Cerebellar nuclear complex (tissue), 1 donor: ENCODE measurements around the gene C2CD4C.
"Not testable (repeated sequence)": the region's sequence is repeated elsewhere in the genome, so short reads cannot be mapped to it uniquely, and the experiment has no call there.

Source experiments
- DNase-seq, 2 experiments: peaks; one replicate each; lab custom pipeline; 2025; lab: John Stamatoyannopoulos, UW

The C2CD4C gene

GRCh38 chr19:380618-381219 lies 28.2 kb downstream of the C2CD4C start:
- DNase-seq: not testable (repeated sequence)

- no peak for DNase-seq
These were observed 29.2 kb downstream of the C2CD4C start for GRCh38 chr19:379796-380195.

GRCh38 chr19:378706-379105 lies 30.2 kb downstream of the C2CD4C start:
- DNase-seq: no peak

GRCh38 chr19:377801-378581 lies 31.0 kb downstream of the C2CD4C start:
- no peak for DNase-seq

- DNase-seq: no peak
These were observed 32.9 kb downstream of the C2CD4C start for GRCh38 chr19:376111-376470.

- no peak for DNase-seq
These were observed 33.4 kb downstream of the C2CD4C start for GRCh38 chr19:375395-376110.

GRCh38 chr19:374886-375235 lies 34.1 kb downstream of the C2CD4C start:
- DNase-seq: no peak

- DNase-seq: no peak
These were observed 34.6 kb downstream of the C2CD4C start for GRCh38 chr19:374183-374885.

GRCh38 chr19:373391-374182 lies 35.4 kb downstream of the C2CD4C start:
- no peak for DNase-seq

GRCh38 chr19:372306-372890 lies 36.5 kb downstream of the C2CD4C start:
- no peak for DNase-seq

- DNase-seq: no peak
These were observed 37.3 kb downstream of the C2CD4C start for GRCh38 chr19:371501-372168.

- DNase-seq: no peak
These were observed 38.2 kb downstream of the C2CD4C start for GRCh38 chr19:370641-371330.

GRCh38 chr19:369876-370275 lies 39.1 kb downstream of the C2CD4C start:
- no peak for DNase-seq

- no peak for DNase-seq
These were observed 39.7 kb downstream of the C2CD4C start for GRCh38 chr19:369256-369655.

- no peak for DNase-seq
These were observed 40.3 kb downstream of the C2CD4C start for GRCh38 chr19:368630-369024.

- no peak for DNase-seq
These were observed 40.9 kb downstream of the C2CD4C start for GRCh38 chr19:367963-368629.

- DNase-seq: no peak
These were observed 41.4 kb downstream of the C2CD4C start for GRCh38 chr19:367561-367960.

GRCh38 chr19:366951-367350 lies 42.0 kb downstream of the C2CD4C start:
- no peak for DNase-seq

- no peak for DNase-seq
These were observed 42.7 kb downstream of the C2CD4C start for GRCh38 chr19:366205-366783.
